Stimulated activated CD4-positive, alpha-beta T cell treated with anti-CD3 and anti-CD28 coated beads, Interleukin-2, amount 100 ng/mL, for 24 hours (primary cell): ENCODE data around the gene PTPRG.

Source experiments
- DNase-seq, 2 donors: peaks; one replicate each; pipeline ENCODE4 v3.0.0-alpha.2; 2020

PTPRG gene

DNA sequence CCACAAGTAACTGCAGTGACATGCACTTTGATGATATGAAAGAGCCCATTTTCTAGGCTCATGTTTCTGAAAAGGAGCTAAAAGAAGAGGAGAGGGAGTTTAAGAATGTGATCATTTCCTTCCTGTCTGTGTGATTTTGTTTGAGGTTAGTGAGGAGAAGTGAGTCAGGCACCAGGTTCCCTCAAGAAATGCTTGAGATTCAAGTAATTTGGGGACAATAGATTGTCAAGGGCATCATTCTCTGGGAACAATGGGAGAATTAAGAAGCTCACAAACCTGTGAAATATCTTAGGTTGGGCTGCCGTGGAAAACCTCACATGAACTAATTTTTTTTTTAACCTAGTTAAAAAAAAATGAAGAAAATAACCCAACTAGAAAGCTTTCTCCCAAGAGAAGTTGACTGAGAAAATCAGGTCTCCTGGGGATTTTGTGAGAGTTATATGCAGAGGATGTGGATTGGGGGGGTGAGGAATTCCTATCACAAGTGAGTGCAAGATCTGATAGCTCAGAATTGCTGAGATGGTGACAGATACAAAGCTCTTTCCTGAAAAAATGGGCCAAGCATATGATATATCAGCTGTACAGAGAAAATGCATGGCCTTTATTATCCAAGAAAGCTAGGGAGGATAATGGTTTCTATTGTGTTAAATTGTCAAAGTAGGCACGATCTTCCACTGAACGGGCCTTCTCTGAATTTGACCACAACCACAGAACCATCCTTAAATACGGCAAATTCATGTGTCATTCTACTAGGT is 608.7 kb downstream of the PTPRG start:
- DNase-seq, result no peak

- DNase-seq, result no peak
Observed at GRCh38 chr3:62171789-62172188, 610.4 kb downstream of the PTPRG start.

DNA sequence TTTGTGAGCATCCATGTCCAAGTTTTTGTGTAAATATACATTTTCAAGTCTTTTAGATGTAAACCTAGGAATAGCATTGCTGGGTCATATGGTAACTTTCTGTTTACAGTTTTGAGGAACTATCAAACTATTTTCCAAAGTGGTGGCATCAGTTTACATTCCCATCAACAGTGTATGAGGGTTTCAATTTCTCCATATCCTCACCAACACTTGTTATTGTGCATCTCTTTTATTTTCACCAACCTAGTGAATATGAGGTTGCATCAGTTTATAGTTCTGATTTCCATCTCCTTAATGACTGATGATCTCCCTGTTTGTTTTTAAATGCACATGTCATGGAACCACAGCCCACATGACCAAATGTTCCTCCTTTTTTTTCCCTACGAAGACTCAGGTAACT is 610.8 kb downstream of the PTPRG start:
- no peak for DNase-seq

DNA sequence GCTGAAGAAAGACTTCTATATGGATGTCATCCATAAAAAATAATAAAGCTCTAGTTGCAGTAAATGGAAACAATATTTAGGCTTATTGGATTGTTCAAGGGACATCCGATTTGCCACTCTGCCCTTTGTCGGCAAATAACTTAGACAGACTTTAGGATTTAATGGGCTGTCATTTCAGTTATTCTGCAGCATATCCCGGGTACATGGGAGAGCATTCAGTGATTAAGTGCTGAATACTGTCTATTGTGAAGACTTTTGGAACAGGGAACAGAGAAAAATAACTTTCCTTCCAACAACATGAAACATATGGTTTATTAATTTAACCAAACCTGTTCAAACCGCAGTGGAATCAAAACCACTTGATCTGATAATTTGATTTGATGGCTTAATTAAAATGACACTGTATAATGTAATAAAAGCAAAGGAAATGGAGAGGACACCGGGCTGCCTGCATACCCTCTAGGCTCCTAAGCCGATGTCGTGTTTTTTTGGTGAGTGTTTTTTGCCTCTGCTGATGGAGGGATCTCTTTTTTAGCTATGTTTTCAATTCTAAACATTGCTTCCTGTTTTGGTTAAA is 612.7 kb downstream of the PTPRG start:
- no peak for DNase-seq

- DNase-seq, result no peak
Observed at GRCh38 chr3:62175161-62175560, 613.8 kb downstream of the PTPRG start.

DNA sequence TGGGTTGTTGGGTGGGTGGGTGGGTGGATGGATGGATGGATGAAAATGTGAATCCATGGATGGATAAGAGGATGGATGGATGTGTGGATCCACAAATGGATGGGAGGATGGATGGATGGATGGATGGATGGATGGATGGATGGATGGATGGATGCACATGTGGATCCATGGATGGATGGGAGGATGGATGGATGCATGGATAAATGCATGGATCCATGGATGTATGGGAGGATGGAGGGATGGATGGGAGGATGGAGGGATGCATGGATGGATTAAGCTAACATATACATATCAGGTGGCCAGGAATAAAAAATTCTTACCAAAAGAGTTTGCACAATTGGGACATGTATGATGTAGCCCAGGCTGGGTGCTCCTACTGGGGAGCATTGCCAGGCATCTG is 616.7 kb downstream of the PTPRG start:
- DNase-seq, result no peak

DNA sequence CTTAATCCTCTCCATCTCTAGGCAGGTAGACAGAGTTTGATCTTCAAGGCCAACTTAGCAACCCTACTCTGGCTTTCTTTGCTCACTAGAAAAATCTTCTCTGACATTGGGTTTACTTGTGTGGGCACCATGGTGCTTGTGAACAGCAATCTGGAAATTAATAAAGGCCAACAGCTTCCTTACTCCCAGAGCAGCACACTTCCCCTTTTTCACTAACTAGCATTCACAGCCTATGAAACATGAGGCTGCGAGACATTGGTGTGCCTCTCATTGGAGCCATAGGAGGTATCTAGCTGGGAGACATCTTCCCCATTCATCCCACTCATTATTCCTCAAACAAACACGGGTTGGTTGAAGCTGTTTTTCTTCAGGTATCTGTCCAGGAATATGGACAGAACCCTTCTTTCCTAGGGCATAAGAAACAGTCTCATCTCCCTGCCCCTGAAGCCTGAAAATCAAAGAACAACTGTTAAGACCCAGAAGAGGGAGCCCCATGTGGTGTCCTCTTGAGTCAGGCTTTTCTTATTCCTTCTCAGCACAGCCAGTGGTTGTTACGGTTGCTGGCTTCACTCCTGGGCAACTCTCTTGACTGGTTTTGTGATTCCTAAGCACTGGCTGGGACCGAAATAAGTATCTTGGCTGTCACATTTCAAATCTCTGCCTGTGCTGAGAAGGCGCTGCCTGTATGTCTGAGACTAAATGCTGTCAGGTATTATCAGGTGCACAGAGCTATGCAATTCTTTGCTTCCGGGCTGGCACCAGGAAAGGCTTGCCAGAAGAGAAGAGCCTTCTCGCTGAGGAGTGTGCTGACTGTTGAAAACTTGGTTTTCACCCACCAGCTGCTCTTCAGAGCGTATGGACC is 617.6 kb downstream of the PTPRG start:
- no peak for DNase-seq

GRCh38 chr3:62180514-62180913 is 619.1 kb downstream of the PTPRG start:
- DNase-seq, result no peak

DNA sequence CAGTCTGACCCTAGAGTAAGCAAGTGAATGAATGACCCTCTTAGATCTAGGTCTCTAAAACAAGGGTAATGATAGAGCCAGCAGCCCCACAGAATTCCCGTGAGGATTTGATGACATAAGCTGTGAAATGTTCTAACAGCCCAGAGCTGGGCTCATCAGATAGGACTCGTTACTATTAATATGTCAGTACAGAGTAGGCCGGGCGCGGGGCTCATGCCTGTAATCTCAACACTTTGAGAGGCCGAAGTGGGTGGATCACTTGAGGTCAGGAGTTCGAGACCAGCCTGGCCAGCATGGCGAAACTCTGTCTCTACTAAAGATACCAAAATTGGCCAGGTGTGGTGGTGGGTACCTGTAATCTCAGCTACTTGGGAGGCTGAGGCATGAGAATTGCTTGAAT is 621.7 kb downstream of the PTPRG start:
- DNase-seq, result no peak

DNA sequence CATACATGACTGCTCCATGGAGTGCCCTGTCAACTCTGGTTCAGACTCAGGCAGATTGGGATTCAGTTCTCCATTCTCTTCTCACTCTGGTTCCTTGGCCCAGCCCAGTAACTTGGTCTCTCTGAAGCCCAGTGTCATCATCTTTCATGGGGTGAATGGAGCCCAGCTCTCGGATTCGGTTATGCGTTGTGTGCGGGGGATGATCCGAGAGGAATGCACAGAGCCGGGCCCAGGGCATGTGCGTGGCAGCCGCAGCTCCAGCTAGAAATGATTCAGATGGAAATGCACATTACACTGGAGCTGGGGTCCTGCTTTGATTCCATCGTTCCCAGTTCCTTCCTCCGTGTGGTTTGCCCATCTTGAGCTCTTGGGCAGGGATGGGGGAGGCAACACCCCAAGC is 622.6 kb downstream of the PTPRG start:
- DNase-seq, result no peak

- no peak for DNase-seq
Observed at GRCh38 chr3:62184559-62184958, 623.2 kb downstream of the PTPRG start.

GRCh38 chr3:62187022-62187431 is 625.7 kb downstream of the PTPRG start:
- no peak for DNase-seq

GRCh38 chr3:62188681-62189375 is 627.5 kb downstream of the PTPRG start:
- DNase-seq, result peak; percentile 71 to 74

DNA sequence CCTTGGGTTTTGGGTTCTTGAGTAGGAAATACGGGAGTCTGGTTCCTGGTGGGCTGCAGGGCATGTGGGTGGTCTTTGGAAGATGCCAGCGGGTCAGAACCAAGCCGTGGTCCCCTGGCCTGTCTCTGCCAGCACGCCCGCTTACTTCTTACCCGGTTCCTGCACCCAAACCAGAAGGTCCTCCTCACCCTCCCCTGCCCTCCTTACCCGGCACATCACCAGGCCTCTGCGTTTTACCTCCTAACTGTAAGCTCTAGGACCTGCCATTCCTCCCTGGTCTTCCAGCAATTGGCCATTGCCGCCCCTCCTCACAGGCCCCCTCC is 628.0 kb downstream of the PTPRG start:
- no peak for DNase-seq

DNA sequence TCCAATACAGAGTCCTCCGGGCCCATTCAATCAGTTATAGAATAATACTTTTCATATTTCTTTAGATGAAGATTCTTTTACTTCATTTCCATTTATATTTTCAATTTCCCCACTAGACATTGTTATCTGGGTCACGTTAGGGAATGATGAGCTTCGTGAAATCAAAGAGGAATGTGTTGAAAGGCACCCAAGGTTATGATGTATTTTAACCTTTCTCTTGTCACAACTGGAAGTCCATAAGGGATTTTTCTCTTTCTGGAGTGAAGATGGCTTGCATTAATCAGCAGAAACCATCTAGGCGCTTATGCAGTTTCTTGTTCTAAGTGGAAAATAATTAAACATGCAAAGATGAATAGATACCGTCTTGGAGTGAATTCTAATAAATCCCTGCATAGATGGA is 631.5 kb downstream of the PTPRG start:
- DNase-seq, result no peak

GRCh38 chr3:62193586-62194345 is 632.4 kb downstream of the PTPRG start:
- no peak for DNase-seq

GRCh38 chr3:62197350-62198012 is 636.1 kb downstream of the PTPRG start:
- no peak for DNase-seq

- no peak for DNase-seq
Observed at GRCh38 chr3:62199126-62199525, 637.8 kb downstream of the PTPRG start.

GRCh38 chr3:62201438-62202035 is 640.2 kb downstream of the PTPRG start:
- DNase-seq, result no peak

- DNase-seq, result no peak
Observed at GRCh38 chr3:62203152-62203551, 641.8 kb downstream of the PTPRG start.

DNA sequence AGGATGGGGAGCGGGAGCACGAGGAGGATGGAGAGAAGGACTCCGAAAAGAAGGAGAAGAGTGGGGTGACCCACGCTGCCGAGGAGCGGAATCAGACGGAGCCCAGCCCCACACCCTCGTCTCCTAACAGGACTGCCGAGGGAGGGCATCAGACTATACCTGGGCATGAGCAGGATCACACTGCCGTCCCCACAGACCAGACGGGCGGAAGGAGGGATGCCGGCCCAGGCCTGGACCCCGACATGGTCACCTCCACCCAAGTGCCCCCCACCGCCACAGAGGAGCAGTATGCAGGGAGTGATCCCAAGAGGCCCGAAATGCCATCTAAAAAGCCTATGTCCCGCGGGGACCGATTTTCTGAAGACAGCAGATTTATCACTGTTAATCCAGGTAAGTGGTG is 642.2 kb downstream of the PTPRG start:
- DNase-seq, result no peak

- DNase-seq, result no peak
Observed at GRCh38 chr3:62207197-62207596, 645.8 kb downstream of the PTPRG start.
